T-helper 1 cell (primary cell): ENCODE results near the gene HNF1A.
A peak's percentile ranks its signal among the peaks of the same experiment; 100 is the strongest.
"Not testable (repeated sequence)": the region's sequence is repeated elsewhere in the genome, so short reads cannot be mapped to it uniquely, and the experiment has no call there.

ENCODE experiments used
- DNase-seq, 5 donors: peaks; one replicate each; pipeline ENCODE4 v3.0.0-alpha.2; 2012 to 2020

Gene HNF1A

DNA sequence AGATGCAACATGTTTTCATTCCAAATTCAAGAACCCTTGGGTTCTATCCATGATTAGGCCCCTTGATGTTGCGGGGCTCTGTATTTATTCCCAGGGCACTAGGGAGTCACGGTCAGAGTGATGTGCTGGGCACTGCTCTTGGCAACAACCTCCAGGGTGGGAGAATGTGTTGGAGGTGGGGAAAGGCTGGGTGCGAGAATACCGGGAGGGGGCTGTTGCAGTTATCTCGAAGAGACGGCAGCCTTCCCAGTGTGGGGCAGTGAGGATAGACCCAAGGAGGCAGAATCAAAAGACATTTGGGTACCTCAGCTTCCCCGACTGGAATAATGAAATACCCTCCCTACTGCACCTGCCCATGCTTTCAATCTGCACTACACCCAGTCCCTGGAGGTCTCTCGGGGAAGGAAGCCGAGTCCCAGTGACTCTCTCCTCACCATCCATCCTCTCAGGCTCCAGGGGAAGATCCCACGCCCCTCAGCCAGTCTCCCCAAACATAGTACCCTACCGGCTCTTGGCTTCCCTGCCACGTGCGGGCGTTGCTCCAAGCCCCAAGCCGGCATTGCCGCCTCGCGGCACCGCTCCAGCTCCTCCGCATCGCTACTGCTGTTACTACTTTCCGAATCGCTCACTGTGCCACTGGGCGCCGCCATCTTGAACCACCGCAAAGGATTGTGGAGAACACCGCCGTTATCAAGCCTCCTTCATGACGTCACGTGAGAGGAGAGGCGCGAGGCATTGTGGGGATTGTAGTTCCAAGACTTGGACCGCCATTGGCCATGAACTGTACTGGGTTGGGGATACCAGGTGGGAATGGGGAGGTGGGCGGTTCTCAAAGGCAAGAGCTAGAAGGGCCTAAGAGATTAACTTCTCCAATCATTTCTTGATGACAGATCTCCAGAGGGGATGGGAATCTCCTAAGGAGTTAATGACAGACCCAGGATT, 37.8 kb downstream of the HNF1A start, which contains the start of gene C12orf43:
Gene C12orf43, minus strand, starts transcription at position 663 of the 942 bp plus-strand sequence. Its CDS starts 13 bp downstream, at position 650.
- peak; percentile 73 to 90 (median 85) for DNase-seq

DNA sequence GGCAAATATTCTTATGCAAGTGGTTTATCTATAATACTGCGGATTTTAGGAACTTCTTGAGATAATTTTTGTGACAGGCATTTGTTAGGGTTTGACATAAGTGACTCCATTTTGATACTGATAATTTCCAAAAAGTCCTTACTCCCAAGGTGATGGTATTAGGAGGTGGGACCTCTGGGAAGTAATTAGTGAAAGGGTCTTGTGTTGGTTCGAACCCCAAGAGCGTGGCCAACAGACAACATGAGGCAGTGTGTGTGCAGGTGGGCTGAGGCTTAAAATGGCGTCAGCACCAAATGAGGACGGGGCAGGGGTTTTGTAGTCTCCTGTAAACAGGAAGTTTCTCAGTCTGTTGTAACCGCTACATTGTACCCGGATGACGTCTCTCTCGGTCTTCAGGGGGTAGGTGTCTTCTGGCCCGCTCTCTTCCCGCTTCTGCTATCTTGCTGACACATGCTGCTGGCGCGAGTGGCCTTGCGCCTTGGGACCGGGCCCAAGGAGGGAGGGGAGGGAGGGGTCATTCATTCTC, 39.7 kb downstream of the HNF1A start:
- no peak for DNase-seq

DNA sequence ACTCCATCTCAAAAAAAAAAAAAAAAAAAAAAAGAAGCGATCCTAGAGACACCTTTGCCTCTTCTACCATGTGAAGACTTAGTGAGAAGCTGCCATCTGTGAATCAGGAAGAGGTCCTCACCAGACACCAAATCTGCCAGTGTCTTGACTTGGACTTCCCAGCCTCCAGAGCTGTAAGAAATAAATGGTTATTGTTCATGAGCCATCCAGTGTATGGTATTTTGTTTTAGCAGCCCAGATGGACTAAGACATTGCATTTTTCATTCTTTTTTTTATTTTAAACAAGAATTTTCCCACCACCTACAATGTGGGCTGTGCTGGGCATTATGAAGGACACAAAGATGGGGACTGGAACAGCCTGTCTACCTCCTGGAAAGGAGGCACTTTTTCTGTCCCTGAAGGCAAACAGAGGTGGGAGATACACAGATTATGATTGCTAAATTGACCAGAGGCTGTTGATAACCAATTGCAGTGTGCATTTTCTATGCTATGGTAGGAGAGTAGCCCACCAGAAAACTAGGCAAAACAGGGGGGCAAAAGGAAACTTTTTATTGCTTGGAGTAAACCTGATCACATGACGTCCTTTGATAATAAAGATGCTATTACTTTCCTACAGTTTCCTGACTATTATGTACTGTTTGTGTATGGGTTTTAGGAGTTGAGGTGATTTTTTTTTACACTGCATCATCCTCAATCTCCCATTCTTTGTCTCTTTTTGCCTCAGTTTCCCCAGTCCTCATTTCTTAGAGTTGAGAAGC, 40.7 kb downstream of the HNF1A start:
- DNase-seq = no peak

DNA sequence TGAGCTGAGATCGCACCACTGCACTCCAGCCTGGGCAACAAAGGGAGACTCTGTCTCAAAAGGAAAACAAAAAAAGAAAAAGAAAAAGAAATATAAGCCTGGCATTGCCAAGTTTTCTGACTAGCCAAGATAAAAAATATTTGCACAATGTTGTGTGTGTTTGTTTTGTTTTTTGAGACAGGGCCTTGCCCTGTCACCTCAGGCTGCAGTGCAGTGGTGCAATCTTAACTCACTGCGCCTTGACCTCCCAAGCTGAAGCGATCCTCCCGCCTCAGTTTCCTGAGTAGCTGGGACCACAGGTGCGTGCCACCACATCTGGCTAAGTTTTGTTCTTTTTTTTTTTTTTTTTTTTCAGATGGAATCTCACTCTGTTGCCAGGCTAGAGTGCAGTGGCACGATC, 43.4 kb downstream of the HNF1A start:
- DNase-seq = no peak

DNA sequence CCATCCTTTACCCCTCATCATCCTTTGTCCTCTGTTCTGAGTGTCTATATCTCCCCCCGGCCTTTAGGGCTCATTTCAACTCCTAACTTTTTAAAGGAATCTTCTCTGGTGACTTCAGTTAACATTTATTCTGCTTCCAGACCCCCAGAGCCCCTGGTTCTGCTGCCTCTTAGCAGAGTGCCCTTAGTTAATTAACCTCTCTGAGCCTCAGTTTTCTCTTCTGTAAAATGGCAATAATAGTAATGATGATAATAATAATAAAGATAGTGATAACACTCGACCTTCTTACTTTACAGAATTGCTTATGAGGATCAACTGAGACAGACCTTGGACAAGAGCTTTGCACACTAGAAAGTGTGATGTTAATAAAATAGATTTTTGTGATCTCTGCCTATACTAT, 44.4 kb downstream of the HNF1A start:
- DNase-seq = no peak

DNA sequence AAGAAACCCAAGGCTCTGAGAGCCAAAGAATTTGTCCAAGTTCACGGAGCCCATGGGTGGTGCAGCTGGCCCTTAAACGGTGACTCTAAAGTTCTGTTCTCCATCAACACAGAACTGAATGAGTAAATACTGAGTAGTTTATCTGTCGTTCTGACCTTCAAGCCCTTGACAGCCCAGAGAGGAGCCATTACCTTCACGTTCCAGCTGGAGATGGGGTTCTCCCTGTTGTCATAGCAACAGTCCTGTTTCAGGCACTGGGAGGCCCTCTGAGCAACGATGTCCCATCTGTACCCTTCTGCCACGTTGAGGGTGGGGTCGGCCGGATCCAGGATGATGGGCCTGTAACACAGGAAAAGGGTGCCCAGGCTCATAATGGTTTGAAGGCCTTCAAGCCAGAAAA, 45.5 kb downstream of the HNF1A start:
- no peak for DNase-seq

DNA sequence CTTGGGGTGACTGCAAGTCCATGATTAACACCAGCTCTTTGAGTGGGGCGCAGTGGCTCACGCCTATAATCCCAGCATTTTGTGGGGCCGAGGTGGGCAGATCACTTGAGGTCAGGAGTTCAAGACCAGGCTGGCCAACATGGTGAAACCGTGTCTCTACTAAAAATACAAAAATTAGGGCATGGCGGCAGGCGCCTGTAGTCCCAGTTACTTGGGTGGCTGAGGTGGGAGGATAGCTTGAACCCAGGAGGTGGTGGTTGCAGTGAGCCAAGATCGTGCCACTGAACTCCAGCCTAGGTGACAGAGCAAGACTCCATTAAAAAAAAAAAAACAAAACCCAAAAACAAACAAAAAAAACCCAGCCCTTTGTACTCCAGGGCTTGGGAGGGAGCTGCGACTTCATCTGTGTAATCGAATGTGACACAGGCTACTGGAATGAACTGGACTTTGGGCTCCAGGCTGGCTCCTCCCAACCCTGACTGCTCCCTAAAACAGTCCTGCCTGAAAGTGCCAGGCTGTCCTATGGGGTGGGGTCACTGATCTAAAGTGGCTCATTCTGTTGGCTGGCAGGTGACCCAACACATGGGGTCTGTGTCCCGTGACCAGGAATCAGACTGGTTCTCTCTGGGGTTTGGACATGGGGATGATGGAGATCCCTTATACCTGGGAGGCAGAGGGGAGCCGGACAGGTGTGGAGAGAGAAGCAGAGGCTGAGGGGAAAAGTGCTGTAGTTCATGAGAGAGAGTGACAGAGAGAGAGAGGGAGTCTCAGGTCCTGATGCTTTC, 47.3 kb downstream of the HNF1A start:
- DNase-seq = no peak

DNA sequence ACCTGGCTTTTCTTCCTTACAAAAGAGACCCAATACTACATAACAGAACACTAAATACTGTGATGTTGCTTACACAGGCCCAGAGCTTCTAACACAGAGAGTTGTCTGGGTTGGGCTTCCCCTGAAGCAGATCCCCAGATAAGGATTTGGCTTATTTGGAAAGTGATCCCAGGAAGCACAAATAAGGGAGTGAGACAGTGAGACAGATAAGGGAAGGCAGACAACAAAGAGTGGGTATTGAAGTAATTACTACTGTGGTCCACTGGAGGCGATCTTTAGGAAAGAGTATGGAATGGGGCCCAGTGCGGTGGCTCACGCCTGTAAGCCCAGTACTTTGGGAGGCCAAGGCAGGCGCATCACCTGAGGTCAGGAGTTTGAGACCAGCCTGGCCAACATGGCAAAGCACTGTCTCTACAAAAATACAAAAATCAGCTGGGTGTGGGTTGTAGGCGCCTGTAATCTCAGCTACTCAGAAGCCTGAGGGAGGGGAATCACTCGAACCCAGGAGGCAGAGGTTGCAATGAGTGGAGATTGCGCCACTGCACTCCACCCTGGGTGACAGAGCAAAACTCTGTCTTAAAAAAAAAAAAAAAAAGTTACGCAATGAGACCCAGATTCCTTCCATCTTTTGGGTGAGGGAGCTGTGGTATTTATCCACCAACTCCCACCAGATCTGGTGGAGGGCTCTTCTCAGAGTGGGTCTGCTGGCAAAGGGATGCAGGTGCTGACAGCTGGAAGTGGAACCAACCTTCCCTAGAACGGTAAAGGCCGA, 48.1 kb downstream of the HNF1A start:
- DNase-seq = no peak

DNA sequence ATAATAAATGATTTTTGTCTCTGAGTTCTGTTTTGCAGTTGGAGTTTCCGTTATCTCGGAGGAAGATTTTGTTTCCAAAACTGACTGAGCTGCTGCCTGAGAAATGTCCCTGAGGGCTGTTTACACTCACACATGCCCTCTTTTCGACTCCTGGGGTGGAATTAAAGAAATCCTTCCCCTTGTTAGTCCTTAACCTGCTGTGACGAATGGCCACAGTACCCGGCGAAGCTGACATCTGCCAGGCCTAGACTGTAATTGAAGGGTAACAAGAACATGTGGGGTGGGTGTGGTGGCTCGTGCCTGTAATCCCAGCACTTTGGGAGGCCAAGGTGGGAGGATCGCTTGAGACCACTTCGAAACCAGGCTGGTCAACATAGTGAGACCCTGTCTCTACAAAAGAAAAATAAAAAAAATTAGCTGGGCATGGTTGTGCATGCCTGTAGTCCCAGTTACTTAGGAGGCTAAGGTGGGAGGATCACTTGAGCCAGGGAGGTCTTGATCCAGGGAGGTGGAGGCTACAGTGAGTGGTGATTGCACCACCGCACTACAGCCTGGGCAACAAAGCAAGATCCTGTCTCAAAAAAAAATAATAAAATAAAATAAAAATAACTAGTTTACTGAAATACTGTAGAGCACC, 52.4 kb downstream of the HNF1A start:
- no peak for DNase-seq

DNA sequence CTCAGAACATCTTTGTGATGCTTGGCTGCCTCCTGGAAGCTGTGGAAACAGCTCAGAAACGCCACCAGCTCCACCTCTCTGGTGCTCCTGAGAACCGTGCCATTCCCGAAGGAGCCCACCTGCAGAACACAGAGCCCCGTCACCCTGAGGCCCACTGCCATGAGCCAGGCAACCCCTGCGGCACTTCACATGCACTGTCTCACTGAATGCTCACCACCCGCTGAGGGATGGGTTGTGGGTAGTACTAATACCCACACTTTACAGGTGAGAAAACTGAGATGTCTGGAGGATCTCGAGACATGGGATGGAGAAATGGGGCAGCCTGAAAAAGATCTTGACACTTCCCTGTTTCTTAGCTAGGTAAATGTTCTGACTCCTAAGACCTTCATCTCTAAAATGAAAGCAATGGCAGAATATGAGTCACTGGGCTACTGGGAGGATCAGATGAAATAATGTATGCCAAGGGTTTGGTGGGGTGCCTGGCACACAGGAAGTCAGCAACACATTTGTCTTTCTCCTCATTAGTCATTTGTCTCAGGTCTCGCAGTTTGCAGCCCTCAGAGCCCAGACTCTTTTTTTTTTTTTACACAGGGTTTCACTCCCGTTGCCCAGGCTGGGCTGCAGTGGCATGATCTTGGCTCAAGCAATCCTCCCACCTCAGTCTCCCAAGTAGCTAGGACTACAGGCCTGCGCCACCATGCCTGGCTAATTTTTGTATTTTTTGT, 55.4 kb downstream of the HNF1A start:
- DNase-seq = peak in 4 of 5 donors; percentile 43 to 93 (median 45)

DNA sequence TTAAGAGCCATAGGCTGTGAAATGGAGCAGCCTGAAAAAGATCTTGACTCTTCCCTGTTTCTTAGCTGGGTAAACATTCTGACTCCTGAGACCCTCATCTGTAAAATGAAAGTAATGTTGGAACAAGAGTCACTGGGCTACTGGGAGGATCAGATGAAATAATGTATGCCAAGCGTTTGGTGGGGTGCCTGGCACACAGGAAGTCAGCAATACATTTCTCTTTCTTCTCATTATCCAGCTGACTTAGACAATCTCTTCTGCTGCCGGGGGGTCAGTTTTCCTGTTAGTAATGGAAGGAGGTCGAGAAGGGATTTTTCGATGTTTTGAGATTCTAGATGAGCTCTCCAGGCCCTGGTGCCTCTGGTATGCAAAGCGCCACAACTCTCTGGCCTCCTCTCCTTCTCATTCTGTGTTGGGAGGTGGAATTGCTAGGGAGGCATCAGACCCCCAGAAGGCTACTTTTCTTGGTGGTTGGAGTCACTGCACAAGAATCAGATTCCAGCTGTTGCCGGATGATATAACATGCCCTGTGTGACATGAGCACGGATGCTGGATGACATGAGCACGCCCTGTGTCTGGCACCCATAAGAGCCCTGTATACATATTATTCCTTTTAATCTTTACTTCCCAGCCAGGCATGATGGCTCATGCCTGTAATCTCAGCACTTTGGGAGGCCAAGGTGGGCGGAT, 56.4 kb downstream of the HNF1A start:
- peak in 1 of 5 donors; percentile 29 for DNase-seq

DNA sequence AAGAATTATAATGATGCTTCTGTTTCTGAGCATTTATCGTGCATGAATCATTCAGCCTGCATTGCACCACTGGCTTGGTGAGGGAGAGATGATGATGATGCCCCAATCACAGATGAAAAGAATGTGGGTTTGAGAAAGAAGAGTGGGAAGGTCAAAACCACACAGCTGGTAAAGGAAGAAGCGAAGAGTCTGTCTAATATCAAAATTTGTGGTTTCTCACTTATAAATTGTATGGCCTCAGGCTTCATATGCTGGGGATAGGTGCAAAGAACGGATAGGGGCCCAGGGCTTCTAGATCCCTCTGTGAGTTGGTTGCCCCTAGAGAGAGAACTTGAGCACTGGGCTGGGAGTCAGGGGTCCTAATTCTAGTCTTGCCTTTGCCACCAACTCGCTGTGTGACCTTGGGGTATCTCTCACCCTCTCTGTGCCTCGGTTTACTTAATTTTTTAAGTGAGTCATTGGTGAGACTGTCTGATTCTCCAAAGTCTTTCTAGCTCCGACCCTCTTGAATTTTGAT, 58.5 kb downstream of the HNF1A start:
- peak in 1 of 5 donors; percentile 66 for DNase-seq

DNA sequence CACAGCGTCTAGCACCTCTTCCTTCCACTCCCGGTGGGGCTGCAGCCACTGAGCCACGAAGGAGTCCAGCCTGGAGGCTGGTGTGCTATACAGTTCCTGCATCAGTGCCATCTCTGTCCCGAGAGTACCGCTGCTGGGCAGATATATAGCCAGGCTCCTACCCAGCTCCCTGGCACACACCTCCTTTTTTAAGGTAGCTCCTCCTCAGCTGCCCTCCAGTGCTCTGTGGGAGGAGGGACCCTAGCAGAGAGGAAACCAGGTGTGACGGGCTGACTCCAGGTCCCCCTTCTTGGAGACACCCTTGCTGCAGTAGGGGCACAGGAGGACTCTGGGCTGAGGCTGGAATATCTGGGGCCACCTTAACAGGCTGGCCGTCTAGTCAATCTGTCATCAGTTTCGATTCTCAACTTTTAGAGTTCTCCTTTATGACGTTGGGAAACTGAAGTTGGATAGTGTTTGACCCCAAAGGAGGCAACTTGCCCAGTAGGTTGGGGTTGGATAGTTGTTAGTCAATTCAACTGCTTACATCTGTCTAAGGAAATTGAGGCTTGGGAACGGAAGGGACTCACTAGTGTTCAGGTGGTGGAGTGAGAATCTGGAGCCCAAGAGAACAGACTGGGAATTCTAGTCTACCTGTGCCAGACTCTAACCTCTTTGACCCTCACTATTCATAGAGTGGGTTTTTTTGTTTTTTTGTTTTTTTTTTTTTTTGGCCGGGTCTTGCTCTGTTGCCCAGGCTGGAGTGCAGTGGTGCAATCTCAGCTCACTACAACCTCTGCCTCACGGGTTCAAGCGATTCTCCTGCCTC, 60.7 kb downstream of the HNF1A start, which contains the start of gene OASL:
Gene OASL, minus strand, starts transcription at position 386 of the 808 bp plus-strand sequence. Its CDS starts 275 bp downstream, at position 111.
- peak; percentile 59 to 72 (median 68) for DNase-seq

DNA sequence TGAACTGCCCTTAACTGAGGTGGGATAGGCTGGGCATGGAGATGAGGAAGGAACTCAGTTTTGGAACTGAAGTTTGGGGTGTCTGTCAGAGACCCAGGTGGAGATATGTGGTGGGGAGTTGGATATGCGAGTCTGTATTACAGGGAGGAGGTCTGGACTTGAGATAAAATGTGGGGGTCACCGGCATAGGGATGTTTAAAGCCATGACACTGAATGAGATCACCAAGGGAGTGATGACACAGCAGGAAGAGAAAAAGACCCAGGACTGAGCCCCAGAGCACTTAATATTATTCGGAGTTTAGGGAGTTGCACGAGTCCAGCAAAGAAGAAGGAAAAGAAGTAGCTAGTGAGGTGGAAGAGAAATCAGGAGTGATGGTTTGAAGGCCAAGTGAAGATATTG, 64.7 kb downstream of the HNF1A start:
- DNase-seq = no peak

DNA sequence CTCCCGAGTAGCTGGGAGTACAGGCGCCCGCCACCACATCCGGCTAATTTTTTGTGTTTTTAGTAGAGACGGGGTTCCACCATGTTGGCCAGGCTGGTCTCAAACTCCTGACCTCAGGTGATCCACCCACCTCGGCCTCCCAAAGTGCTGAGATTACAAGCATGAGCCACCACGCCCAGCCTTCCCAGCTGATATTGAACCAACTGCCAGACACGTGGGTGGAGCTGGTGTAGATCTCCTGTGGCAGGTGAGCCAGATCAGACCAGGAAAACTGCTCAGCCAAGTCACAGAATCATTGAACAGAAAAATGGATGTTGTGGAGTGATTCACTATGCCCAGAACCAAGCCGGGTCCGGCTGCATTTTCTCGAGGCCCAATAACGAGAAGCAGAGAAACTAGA, 69.1 kb downstream of the HNF1A start:
- not testable (repeated sequence) for DNase-seq

DNA sequence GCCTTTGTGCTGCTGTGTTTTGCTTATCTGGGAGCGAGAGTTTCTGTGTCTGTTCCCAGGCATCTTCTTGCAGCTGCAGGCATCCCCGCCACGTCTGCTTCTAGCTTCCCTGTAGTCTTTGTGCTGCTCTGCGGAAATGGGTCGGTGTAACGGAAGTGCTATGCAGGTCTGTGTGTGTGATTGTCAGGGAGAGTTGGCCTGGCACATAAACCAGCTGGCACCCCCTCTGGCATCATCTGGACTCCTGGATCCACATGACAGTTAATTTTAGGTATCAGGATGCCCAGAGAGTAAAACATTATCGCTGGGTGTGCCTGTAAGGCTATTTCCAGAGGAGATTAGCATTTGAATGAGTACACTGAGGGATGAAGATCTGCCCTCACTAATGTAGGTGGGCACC, 70.1 kb downstream of the HNF1A start:
- DNase-seq = no peak

DNA sequence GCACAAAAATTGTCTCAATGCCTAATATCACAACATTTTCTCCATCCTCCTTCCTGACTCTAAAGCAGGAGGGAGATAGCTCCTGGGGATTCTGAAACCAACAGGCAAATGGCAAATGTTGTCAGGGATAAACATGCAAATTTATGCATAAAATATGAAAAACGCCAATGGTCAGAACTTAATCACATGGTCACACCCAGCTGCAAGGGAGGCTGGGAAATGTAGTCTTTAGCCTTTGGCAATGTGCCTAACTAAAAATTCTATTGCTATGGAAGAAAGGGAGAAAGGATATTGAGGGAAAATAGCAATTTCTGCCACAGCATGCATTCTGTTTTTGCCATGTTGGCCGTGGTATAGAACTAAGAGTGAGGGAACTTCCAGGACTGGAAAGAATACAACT, 72.4 kb downstream of the HNF1A start:
- DNase-seq = no peak
